Ovary (tissue), 3 donors: ENCODE results near the gene DPT.

Source experiments
- CTCF ChIP-seq, 3 donors: fragments of 450-650 bp in 2 of 3; fragments of 200-600 bp in 1 of 3; IDR thresholded peaks; one replicate each; pipeline versions ENCODE4 v1.5.1 to v1.8.0; 2016 to 2022; ENCODE audit warnings: antibody characterized with exemption in 3 of 3, mild to moderate bottlenecking in 1 of 3
- EP300 ChIP-seq: sonication (generic); formaldehyde crosslinking; IDR thresholded peaks from one replicate; pipeline ENCODE4 v1.6.1; 2017; ENCODE audit warnings: antibody characterized with exemption
- POLR2A ChIP-seq: fragments of 450-650 bp; IDR thresholded peaks from one replicate; pipeline ENCODE4 v1.6.1; 2017; ENCODE audit warnings: antibody characterized with exemption, mild to moderate bottlenecking, moderate library complexity
- donor health status: DM: no; HTN: no; CAD: no.

GRCh38 chr1:168771104-168771630, 42.2 kb upstream of the DPT start:
- TF ChIP-seq CTCF (IDR thresholded peaks at IDR 0.05) (no peak), POLR2A (no peak), EP300 (no peak)
